ENCODE data around the gene COL6A1.
"Not testable (repeated sequence)": the region's sequence is repeated elsewhere in the genome, so short reads cannot be mapped to it uniquely, and the experiment has no call there.

Gene COL6A1

DNA sequence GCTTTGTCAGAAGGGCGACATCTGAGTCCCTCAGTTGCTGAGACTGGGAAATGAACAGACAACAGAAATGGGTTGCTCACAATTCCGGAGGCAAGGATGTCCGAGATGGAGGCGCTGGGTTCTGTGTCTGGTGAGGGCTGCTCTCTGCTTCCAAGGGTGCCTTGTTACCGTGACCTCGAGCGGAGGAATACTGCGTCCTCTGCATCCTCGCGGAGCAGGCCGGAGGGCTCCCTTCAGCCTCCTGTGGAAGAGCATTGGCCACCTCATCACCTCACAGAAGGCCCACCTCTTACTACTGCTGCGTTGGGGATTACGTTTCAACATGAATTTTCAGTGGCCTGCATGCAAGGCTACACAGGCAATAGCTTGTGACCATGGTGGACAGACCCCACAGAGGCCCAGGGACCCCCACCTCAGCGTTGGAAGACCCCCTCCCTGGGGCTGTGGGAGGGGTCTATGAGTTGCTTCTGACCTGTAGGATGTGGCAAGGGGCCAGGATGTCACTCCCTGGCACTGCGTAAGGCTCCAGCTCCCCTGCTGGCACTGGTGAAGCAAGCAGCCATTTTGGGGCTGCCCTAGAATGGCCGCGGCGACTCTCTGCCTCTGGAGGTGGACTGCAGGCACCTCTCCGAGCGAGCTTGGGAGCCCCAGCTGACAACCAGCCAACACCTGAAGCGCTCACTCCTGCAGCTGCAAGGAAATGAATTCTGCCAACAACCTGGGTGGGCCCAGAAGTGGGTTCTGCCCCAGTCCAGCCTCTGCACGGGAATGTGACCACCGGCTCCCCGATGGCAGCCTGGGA lies 36.3 kb upstream of the COL6A1 start:
- DNase-seq: no peak

DNA sequence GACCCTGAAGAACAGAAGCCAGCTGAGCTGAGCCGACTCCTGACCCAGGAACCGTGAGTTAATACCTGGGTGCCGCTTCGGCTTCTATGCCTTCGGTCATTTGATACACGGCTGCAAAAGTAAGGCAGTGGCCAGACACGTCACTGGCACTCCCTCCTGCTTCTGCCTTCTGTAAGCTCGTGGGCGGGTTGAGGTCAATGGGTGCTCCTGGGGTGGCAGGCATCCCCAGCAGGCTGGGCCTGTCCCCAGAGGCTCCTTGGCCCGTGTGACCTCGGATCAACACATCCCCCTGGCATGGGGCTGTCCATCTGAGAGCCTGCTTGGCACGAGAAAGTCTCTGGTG lies 35.7 kb upstream of the COL6A1 start:
- no peak for DNase-seq

DNA sequence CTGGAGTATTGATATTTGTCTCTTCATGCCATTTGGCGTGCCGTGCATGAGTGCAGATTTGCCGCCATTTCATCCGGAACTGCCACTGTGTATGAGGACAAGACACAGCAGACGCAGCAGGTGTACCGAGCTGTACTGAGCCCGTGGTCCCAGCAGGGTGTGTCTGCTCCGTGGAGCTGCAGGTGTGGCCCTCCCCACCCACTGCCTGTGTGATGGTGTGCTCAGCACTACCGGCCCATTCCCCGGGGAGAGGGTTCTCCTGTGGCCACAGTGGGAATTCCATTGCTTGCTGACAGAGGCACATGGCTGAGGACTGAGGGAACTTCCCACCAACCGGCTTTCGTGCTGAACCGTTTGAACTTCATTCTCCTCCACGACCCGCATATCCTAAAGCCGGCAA lies 34.3 kb upstream of the COL6A1 start:
- no peak for DNase-seq

DNA sequence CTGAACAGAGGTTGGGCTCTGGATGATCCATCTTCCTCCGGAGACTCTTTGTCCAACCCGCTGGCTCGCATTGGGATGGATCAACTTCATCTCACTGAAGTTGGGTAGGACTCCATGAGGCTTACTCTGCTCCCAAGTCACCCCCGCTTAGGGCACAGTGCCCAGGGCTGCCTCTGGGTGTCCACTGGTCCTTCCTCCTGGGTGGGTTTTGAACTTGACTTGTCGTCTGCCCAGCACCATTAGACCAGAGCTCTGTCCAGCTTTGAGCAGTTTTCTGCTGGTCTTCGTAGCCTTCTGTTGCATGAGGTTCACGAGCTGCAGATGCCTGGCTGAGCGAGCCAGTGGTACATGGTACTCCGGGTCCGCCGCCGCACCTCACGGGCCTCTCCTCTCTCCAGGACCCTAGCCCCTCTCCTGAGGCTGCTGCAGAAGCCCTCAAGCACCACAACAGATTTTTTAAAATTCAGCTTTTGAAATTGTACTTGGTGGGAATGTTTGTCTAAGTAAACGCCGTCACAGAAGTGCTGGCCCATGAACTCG lies 33.8 kb upstream of the COL6A1 start:
- DNase-seq: no peak

DNA sequence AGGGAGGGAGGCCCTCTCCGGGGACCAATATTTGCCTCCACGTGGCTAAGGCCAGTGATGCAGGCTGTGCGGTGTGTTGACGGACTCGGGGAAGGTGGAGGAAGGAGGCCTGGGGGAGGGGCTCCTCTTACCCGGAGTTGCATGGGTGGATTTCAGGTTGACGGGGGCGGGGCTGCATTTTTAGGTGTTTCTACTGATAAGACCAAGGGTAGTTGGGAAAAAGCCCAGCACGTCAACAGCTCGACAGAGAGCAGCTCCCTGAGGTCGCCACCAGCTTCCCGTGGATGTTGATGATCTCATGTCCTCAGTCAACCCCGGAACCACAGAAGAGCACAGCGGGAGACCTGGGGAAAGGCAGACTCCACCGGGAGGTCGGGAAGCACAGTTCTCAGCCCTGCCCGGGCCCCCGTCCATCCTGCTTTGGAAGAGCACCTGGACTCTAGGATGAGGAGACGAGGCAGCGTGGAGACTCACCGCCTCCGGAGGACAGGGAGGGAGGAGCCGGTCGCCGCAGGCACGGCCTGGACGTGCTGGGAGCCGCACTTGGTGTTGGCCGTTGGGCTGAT lies 32.9 kb upstream of the COL6A1 start:
- no peak for DNase-seq

DNA sequence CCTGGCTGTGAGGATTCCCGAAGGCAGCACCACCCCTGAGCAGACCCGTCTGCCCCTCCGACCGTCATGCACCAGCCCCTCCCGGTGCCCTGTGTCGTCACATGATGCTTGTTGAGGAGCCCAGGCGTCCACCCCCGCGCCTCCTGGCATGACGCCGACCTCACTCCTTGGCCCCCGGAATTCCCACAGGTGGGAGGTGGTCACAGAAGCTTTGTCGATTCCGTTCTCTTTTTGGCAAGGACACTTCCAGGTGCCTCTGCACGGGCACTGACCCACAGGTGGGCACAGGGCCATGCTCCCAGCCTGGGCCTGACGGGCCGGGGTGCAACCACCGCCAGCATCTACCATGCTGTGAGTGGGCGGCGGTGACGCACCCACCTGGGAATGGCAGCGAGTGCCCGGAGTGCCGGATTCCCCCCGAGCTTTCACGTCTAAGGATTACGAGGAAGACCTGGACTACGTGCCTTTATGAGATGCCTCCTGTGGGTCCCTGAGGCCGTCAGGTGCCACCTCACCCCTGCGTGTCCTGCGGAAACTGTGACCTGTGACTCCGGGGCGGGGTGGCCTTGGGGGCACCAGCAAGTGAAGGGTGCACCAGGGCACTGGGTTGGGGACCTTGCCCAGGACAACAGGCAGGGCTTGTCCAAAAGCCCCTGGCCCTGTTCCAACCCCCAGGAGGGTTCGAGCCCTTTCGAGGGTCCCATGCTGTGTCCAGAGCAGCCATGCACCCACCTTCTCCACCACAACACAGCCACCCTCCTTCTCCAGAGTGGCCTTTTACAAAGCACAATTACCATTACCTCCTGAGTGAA lies 31.4 kb upstream of the COL6A1 start:
- no peak for DNase-seq

DNA sequence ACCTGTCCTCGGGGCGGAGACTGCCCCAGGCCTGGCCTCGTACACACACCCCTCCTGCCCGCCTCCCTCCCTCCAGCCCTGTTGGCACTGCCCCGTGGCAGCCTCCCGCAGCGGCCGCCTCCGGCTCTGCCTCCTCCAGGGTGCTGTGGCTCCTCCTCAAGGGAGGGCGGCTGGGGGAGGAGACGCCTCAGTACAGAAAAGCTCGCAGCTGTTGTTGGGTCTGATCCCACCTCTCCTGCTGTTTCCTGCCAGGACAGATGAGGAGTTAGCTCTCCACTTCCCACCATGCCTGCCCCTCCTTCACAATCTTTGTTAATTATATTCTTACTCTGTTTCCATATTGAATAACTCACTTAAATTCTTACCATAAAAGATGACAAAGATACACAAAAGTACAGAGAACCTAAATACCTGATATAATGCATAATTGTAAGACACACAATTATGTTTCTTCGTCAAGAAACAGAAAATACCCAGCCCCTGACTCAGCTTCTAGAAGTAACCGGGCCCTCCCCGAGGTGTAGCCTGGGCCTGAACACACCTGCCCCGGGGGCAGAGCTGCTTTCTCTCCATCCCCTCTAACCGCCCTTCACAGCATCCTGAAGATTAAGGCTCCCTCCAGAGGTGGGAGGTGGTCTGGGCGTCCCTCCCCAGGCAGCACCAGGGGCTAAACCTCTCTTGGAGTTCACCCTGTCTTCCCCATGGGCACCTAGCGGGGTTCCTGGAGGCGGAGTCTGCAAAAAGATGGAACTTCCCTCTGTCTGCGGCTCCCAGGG lies 30.6 kb upstream of the COL6A1 start:
- no peak for DNase-seq

DNA sequence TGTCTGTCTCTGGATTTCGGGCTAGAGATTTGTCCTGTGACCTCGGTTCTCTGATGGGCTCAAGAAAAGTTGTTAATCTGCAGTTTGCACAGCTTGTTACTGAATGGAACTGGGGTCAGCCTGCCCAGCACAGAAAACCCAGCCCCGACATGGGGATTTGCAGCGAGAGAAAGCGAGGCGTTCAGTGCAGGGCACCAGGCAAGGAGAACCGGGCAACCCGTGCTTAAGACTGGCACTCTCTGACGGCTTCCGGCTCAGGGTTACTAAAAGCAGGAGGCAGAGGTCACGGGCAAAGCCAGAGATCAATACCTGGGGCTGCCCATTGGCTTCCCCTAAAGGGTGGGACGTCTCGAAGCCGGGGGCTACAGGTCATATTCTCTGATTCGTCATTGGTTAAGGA lies 29.9 kb upstream of the COL6A1 start:
- no peak for DNase-seq

DNA sequence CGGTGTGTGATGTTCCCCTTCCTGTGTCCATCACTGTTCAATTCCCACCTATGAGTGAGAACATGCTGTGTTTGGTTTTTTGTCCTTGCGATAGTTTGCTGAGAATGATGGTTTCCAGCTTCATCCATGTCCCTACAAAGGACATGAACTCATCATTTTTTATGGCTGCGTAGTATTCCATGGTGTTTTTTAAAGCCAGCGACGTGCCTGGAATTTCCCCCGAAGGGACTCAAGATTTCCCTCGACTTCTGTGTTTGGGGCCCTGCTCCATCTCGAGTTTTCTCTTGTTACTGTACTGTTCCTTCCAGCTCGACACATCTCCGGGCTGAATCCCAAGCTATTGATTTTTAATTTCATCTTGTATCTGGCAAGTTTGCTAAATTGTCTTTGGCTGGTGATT lies 29.0 kb upstream of the COL6A1 start:
- not testable (repeated sequence) for DNase-seq

DNA sequence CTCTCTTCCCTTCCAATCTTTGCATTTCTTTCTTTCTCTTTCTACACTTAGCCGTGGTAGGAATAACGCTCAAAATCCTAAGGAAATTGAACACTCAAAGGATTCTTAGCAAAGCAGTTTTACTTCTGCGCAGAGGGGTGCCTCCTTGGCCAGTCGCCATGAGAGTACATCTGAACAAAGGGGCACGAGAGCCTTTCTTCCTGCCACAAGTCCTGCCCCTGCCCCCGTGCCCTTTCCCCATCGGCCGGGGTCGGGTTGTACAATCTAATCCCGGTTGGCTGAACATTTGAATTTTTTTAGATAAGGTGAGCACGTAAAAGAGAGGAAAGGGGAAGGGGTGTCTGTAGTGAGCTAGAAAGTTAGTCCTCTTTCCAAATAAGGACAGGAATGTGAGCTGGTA lies 28.6 kb upstream of the COL6A1 start:
- no peak for DNase-seq

DNA sequence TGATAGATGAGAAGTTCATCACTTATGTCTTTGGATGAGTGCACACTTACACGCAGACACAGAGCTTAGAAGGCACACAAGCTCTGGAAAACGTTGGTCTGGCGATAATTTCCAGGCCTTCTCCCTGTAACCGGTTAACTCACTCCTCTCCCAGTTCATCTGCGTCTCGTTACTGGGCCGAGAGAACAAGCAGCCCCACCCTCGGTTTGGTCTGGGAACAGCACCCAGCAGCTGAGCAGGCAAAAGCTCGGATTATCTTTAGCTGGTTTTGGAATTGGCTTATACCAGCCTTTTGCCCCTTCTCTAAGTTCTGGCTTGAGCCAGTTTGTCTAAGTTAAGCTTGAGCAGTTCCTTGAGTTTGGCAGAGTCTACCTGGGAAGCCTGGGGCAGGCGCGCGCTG lies 27.3 kb upstream of the COL6A1 start:
- DNase-seq: no peak

DNA sequence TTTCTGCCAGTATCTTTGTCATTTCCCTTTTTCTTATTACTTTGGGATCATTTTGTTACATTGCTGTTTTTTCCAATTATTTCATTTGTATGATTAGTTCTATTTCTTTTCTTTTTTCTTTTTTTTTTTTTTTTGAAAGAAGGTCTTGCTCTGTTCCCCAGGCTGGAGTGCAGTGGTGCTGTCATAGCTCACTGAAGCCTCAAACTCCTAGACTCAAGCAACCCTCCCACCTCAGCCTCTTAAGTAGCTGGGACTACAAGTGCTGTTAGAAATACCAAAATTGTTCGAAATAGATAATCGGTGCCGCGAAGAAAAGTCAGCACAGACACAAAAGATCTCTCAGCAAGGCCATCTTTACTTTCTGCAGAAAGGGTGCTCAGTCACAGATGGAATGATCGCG lies 26.6 kb upstream of the COL6A1 start:
- no peak for DNase-seq

DNA sequence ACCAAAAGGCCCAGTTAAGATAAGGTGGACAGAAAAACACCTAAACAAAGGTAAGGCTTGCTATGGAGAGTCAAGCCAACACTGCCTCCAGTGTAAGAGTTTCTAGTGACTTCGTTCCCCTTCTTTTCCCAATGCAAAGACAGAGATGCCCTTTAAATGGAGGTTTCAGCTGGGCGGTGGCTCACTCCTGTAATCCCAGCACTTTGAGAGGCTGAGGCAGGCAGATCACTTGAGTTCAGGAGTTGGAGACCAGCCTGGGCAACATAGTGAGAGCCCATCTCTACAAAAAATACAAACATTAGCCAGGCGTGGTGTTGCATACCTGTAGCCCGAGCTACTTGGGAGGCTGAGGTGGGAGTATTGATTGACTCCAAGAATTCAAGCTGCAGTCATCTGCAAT lies 24.0 kb upstream of the COL6A1 start:
- DNase-seq: no peak

DNA sequence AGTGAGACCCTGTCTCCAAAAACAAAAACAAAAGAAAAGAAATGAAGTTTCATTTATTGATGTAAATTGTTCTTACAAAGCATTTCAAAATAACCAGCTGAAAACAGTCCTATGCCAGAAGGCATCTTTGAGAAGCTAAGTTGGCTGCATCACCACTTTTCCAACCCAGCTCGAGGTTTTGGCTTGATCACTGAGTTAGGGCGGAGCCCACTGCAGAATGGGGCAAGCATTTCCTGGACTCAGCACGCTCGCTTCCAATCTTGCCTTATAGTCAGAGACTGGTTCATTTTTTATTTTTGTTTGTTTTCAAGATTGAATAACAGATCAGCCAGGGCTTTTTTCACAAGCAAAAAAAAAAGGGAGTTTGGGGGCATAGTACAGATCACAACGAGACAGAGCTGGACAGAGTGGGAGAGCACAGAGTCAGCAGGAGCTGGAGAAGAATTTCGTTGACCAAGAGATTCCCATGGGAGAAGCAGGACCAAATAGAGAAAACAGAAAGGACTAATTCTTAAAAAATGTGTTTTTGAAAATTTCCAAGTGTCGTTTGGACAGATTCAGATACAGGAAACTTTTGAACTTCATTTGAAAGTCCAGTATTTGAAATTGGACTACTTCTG lies 23.5 kb upstream of the COL6A1 start:
- DNase-seq: no peak

DNA sequence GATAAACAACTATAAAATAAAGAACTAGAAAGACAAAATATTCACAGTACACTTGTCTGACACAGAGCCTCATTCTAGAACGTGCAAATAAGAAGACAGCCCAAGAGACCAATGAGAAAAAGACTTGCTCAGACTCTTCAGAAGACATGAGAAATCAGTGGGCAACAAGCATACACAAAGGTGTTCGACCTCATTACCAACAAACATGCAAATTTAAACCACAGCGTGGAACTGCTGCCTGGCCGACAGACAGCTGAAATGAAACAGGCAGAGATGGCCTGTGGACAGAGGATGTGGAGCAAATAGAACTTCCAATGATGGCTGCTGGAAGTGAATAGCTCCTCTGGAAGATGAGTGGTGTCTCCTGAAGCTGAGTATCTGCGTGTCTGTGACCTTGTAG lies 22.4 kb upstream of the COL6A1 start:
- DNase-seq: no peak

DNA sequence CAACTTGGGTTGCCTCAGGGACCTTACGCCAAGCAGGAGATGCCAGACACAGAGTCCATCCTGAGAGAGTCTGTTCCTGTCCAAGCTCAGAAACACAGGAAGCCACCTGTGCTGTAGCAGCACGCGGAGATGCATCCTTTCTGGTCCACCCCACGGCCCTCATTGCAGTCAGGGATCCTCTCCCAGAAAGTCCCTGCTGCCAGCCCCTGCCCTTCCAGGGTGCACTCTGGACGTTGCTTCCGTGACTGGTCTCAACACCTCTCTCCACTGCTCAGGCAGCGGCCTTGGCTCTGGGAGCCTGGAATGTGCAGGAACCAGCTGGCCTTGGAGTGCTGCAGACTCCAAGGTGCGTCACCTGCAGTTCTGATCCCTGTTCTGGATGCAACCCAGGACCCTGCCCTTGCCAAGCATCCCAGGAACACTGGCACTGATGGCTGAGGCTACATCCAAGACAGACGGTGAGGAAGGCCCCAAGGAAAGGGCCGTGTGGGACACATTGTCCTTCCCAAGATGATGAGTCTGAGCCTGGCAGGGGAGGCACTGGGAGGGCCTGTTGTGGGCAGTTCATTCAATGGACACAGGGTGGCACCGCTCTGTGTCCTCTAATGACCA lies 21.7 kb upstream of the COL6A1 start:
- DNase-seq: no peak

DNA sequence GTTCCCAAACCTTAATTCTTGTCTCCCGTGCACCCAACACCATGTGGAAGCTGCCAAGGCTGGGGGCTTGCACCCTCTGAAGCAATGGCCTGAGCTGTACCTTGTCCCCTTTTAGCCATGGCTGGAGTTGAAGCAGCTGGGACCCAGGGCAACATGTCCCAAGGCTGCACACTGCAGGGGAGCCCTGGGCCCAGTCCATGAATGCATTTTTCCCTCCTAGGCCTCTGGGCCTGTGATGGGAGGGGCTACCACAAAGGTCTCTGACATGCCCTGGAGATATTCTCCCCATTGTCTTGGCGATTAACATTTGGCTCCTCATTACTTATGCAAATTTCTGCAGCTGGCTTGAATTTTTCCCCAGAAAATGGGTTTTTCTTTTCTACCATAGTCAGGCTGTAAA lies 20.2 kb upstream of the COL6A1 start:
- not testable (repeated sequence) for DNase-seq

DNA sequence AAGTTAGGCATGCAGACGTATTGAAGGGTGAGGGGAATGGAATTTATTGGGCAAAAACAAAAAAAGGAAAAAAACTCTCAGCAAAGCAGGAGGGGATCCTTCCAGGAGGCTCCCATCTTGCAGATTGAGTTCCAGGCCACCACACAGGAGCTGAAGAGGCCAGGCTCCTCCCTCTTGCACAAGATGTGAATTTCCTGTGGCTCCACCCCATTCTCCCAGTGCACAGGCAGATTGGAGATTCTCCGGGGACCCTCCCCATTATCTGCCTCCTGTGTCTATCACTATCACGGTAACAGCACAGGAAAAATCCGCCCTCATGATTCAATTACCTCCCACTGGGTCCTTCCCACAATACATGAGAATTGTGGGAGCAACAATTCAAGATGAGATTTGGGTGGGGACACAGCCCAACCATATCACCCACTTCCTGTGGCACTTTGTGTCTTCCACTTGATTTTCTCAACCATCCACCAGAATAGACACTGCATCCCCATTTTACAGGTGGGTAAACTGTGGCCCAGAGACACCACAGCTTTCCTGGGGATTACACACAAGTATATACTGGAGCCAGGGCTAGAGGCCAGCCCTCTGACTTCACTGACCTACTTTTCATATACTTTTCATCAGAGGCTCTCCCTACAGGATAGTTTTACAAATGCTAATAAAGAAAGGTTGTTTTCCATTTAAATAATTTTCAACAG lies 18.9 kb upstream of the COL6A1 start:
- DNase-seq: no peak

DNA sequence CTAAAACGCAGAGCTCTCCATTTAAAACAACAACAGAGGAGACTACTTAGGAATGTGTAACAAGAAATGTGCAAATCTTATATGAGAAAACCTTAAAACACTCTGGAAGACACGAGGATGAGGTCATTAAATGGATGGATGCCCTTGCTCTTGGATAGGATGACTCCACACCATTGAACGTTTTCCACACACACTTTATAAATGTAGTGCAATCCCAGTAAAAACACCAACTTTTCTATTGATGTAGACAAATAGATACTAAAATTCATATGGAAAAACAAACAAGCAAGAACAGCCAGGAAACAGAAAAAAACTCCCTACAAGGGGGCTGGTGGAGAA lies 18.4 kb upstream of the COL6A1 start:
- no peak for DNase-seq

DNA sequence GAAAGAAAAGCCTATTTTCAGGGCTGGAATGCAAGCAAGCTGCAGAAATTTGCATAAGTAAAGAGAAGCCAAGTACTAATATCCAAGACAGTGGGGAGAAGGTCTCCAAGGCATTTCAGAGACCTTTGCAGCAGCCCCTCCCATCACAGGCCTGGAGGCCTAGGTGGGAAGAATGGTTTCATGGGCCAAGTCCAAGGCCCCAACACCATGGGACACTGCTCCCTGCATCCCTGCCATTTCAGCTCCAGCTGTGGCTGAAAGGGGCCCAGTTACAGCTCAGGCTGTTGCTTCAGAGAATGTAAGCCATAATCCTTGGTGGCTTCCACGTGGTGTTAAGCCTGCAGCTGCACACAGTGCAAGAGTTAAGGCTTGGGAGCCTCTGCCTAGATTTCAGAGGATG lies 16.9 kb upstream of the COL6A1 start:
- no peak for DNase-seq

DNA sequence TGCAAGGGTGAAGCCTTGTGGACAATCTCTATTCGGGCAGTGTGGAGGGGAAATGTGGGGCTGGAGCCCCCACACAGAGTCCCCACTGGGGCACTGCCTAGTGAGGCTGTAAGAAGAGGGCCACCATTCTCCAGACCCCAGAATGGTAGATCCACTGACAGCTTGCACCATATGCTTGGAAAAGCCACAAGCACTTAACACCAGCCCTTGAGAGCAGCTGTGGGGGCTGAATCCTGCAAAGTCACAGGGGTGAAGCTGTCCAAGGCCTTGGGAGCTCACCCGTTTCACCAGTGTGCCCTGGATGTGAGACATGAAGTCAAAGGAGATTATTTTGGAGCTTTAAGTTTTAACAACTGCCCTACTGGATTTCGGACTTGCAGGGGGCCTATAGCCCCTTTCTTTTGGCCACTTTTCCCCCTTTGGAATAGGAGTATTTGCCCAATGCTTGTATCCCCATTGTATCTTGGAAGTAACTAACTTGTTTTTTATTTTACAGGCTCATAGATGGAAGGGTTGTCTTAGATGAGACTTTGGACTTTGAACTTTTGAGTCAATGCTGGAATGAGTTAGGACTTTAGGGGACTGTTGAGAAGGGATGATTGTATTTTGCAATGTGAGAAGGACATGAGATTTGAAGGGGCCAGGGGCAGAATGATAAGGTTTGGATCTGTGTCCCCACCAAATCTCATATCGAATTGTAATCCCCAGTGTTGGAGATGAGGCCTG lies 16.3 kb upstream of the COL6A1 start:
- DNase-seq: no peak

Data from T-helper 1 cell (primary cell).